GM23338 (cell line): ENCODE data around the gene BCKDK. TPM values are rescaled to one million over a fixed set of nuclear protein-coding genes. Genes with fewer than 3 reads are reported as not detected.
A peak's percentile ranks its signal among the peaks of the same experiment; 100 is the strongest.

ENCODE experiments used
- ATAC-seq: fragments of 200-7000 bp; cut with Tn5 transposase; 3 replicates; pipeline ENCODE4 v1.9.1; 2020
- DNase-seq: peaks from one replicate; pipeline ENCODE4 v3.0.0-alpha.2; 2015; ENCODE audit warnings: low spot score
- H2AFZ ChIP-seq: fragments of 200-600 bp; sonication (generic); 2 replicates; pipeline ENCODE4 v1.8.0; 2016; ENCODE audit warnings: antibody characterized with exemption, mild to moderate bottlenecking, moderate library complexity
- H3F3A ChIP-seq: fragments of 200-600 bp; sonication (generic); replicated peaks from 2 replicates; pipeline ENCODE4 v1.8.0; 2017; ENCODE audit warnings: antibody characterized with exemption, mixed run types, low read depth
- H3K27ac ChIP-seq: fragments of 200-600 bp; sonication (generic); 2 replicates; pipeline ENCODE4 v1.6.1; 2016; ENCODE audit warnings: low read depth
- H3K27me3 ChIP-seq: fragments of 200-600 bp; sonication (generic); 2 replicates; pipeline ENCODE4 v1.8.0; 2016; ENCODE audit warnings: mild to moderate bottlenecking, mixed run types, moderate library complexity; ENCODE audit not compliant: insufficient read depth
- H3K36me3 ChIP-seq: fragments of 200-600 bp; sonication (generic); 2 replicates; pipeline ENCODE4 v1.8.0; 2016; ENCODE audit warnings: mild to moderate bottlenecking; ENCODE audit not compliant: insufficient read depth
- H3K4me1 ChIP-seq: fragments of 200-600 bp; sonication (generic); 2 replicates; pipeline ENCODE4 v1.8.0; 2016; ENCODE audit warnings: mild to moderate bottlenecking, moderate library complexity; ENCODE audit not compliant: insufficient read depth
- H3K4me2 ChIP-seq: fragments of 200-600 bp; sonication (generic); 2 replicates; pipeline ENCODE4 v1.7.1; 2017; ENCODE audit warnings: mixed run types
- H3K4me3 ChIP-seq: fragments of 200-600 bp; sonication (generic); 2 replicates; pipeline ENCODE4 v1.6.1; 2016; ENCODE audit warnings: mixed run types
- H3K79me2 ChIP-seq: fragments of 200-600 bp; sonication (generic); replicated peaks from 2 replicates; pipeline ENCODE4 v1.8.0; 2017; ENCODE audit warnings: mild to moderate bottlenecking; ENCODE audit not compliant: insufficient read depth
- H3K9me2 ChIP-seq: fragments of 200-600 bp; sonication (generic); 2 replicates; pipeline ENCODE4 v1.8.0; 2017; ENCODE audit not compliant: insufficient read depth
- H4K20me1 ChIP-seq: fragments of 200-600 bp; sonication (generic); replicated peaks from 2 replicates; pipeline ENCODE4 v1.8.0; 2017; ENCODE audit warnings: mild to moderate bottlenecking; ENCODE audit not compliant: insufficient read depth
- H3K27ac Mint-ChIP-seq: 2 replicates; pipeline ENCODE4 v1.8.0; 2020; ENCODE audit warnings: inconsistent platforms, mild to moderate bottlenecking, moderate library complexity, mixed read lengths
- H3K27me3 Mint-ChIP-seq: 3 replicates; pipeline ENCODE4 v1.8.0; 2022; ENCODE audit warnings: low read depth, mild to moderate bottlenecking, moderate library complexity, mixed read lengths, inconsistent platforms; ENCODE audit not compliant: insufficient read depth, poor library complexity
- H3K36me3 Mint-ChIP-seq: 3 replicates; pipeline ENCODE4 v1.8.0; 2021; ENCODE audit warnings: low read depth, mild to moderate bottlenecking, inconsistent platforms, moderate library complexity, mixed read lengths
- H3K4me1 Mint-ChIP-seq: 3 replicates; pipeline ENCODE4 v1.8.0; 2020; ENCODE audit warnings: mild to moderate bottlenecking, inconsistent platforms, mixed read lengths
- H3K4me3 Mint-ChIP-seq: 3 replicates; pipeline ENCODE4 v1.8.0; 2021; ENCODE audit warnings: moderate library complexity, mild to moderate bottlenecking, inconsistent platforms, mixed read lengths
- H3K9me3 Mint-ChIP-seq: 3 replicates; pipeline ENCODE4 v1.8.0; 2020; ENCODE audit warnings: moderate library complexity, mild to moderate bottlenecking, inconsistent platforms, mixed read lengths
- CREB1 ChIP-seq: fragments of 250-450 bp; sonication (Bioruptor Pico); IDR thresholded peaks from 2 replicates; pipeline ENCODE4 v1.5.0; 2020; ENCODE audit warnings: low read depth, mild to moderate bottlenecking, moderate library complexity
- EZH2 ChIP-seq: fragments of 200-600 bp; sonication (generic); IDR thresholded peaks from one replicate; pipeline ENCODE4 v1.8.0; 2017; ENCODE audit warnings: antibody characterized with exemption, mild to moderate bottlenecking, low read depth; ENCODE audit not compliant: unreplicated experiment
- EZH2phosphoT487 ChIP-seq: fragments of 200-600 bp; sonication (generic); IDR thresholded peaks from one replicate; pipeline ENCODE4 v1.8.1; 2018; ENCODE audit warnings: antibody characterized with exemption; ENCODE audit not compliant: unreplicated experiment
- JUNB ChIP-seq: IDR thresholded peaks from one replicate; pipeline ENCODE4 v1.6.1; 2016; ENCODE audit warnings: antibody characterized with exemption; ENCODE audit not compliant: unreplicated experiment
- NANOG ChIP-seq: IDR thresholded peaks from 2 replicates; pipeline ENCODE4 v1.6.1; 2016; ENCODE audit warnings: antibody characterized with exemption, borderline replicate concordance
- POLR2AphosphoS5 ChIP-seq: IDR thresholded peaks from 2 replicates; pipeline ENCODE4 v1.6.1; 2016; ENCODE audit warnings: antibody characterized with exemption, low read depth
- REST ChIP-seq: IDR thresholded peaks from one replicate; pipeline ENCODE4 v1.6.1; 2018; ENCODE audit warnings: antibody characterized with exemption; ENCODE audit not compliant: unreplicated experiment
- STAT1 ChIP-seq: IDR thresholded peaks from one replicate; pipeline ENCODE4 v1.6.1; 2016; ENCODE audit warnings: antibody characterized with exemption; ENCODE audit not compliant: unreplicated experiment
- ZNF114 ChIP-seq: fragments of 250-450 bp; sonication (Bioruptor Pico); IDR thresholded peaks from 2 replicates; pipeline ENCODE4 v1.5.0; 2020; ENCODE audit warnings: mild to moderate bottlenecking, moderate library complexity
- ZNF331 ChIP-seq: fragments of 250-450 bp; sonication (Bioruptor Pico); IDR thresholded peaks from 2 replicates; pipeline ENCODE4 v1.5.0; 2020; ENCODE audit warnings: low read depth, mild to moderate bottlenecking, moderate library complexity
- ZNF462 ChIP-seq: fragments of 250-450 bp; sonication (Bioruptor Pico); IDR thresholded peaks from 2 replicates; pipeline ENCODE4 v1.5.0; 2020; ENCODE audit warnings: mild to moderate bottlenecking, moderate library complexity
- polyA plus RNA-seq: library from polyadenylated mRNA; unstranded; fragments of >200 nt; fragmentation: Nextera tagmentation; extraction: Ambion mirVana; gene quantifications from 2 replicates; pipeline ENCODE4 v1.2.1, GENCODE V29; 2016
- total RNA-seq: library from RNA; depleted of rRNA; stranded (reverse); fragments of >200 nt; shearing (Covaris generic); gene quantifications from 2 replicates; pipeline ENCODE4 v1.2.3, GENCODE V29; 2014
- TF ChIP-seq, protein P1 (sequence below): IDR thresholded peaks from 2 replicates; pipeline ENCODE4 v1.6.1; 2016; ENCODE audit warnings: antibody characterized with exemption
- TF ChIP-seq, protein P2 (sequence below), 2 experiments: fragments of 200-600 bp in 1 of 2; sonication (generic) in 1 of 2; conservative IDR thresholded peaks; 2 replicates each; pipeline versions ENCODE4 v1.5.1 to v1.6.1; 2016 to 2017; ENCODE audit warnings: antibody characterized with exemption in 2 of 2, low read depth in 2 of 2, mild to moderate bottlenecking in 2 of 2, moderate library complexity in 1 of 2

BCKDK gene
- total and polyA plus RNA-seq, 2 experiments from 2014 or later, result 36.1 to 58.9 TPM

- Histone ChIP-seq H3K79me2 (no peaks in the 10 kb centered on the region), H3K4me2 (no peak overlapping the region), H3K4me1 (no peaks in the 10 kb centered on the region), H3F3A (no peaks in the 10 kb centered on the region), H3K4me3 (no peak overlapping the region), H3K27ac (no peak overlapping the region), H3K27me3 (no peaks in the 10 kb centered on the region), H3K36me3 (no peaks in the 10 kb centered on the region), H3K9me2 (no peaks in the 10 kb centered on the region), H2AFZ (peak overlapping the region; percentile 43; the same call in 1 of the 2 replicates), H4K20me1 (no peaks in the 10 kb centered on the region)
- H3K27ac Mint-ChIP-seq, result no peak overlapping the region
- H3K27me3 Mint-ChIP-seq, result peaks cover 2% of the 10 kb centered on the region
- DNase-seq (no peak), ATAC-seq (no peak)
- no peaks in the 10 kb centered on the region for H3K4me1 Mint-ChIP-seq
- no peaks in the 10 kb centered on the region for H3K36me3 Mint-ChIP-seq
- H3K4me3 Mint-ChIP-seq, result no peak overlapping the region
- no peaks in the 10 kb centered on the region for H3K9me3 Mint-ChIP-seq
- no peak for TF ChIP-seq ZNF331
- no peak for TF ChIP-seq ZNF114 (CRISPR knock-in tag)
- no peak for TF ChIP-seq ZNF462
- no peak for TF ChIP-seq POLR2AphosphoS5
- no peak for TF ChIP-seq CREB1 (CRISPR knock-in tag)
- TF ChIP-seq, protein P1, sequence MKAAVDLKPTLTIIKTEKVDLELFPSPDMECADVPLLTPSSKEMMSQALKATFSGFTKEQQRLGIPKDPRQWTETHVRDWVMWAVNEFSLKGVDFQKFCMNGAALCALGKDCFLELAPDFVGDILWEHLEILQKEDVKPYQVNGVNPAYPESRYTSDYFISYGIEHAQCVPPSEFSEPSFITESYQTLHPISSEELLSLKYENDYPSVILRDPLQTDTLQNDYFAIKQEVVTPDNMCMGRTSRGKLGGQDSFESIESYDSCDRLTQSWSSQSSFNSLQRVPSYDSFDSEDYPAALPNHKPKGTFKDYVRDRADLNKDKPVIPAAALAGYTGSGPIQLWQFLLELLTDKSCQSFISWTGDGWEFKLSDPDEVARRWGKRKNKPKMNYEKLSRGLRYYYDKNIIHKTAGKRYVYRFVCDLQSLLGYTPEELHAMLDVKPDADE, result no peak
- TF ChIP-seq JUNB, result no peak
- TF ChIP-seq EZH2, result no peak
- no peak for TF ChIP-seq EZH2phosphoT487
- no peak for TF ChIP-seq STAT1
- TF ChIP-seq, protein P2, sequence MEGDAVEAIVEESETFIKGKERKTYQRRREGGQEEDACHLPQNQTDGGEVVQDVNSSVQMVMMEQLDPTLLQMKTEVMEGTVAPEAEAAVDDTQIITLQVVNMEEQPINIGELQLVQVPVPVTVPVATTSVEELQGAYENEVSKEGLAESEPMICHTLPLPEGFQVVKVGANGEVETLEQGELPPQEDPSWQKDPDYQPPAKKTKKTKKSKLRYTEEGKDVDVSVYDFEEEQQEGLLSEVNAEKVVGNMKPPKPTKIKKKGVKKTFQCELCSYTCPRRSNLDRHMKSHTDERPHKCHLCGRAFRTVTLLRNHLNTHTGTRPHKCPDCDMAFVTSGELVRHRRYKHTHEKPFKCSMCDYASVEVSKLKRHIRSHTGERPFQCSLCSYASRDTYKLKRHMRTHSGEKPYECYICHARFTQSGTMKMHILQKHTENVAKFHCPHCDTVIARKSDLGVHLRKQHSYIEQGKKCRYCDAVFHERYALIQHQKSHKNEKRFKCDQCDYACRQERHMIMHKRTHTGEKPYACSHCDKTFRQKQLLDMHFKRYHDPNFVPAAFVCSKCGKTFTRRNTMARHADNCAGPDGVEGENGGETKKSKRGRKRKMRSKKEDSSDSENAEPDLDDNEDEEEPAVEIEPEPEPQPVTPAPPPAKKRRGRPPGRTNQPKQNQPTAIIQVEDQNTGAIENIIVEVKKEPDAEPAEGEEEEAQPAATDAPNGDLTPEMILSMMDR (conservative IDR thresholded peaks at IDR 0.05; ENCODE audit: low read depth in 2 of 2), result no peak
- no peak for TF ChIP-seq REST
- no peak for TF ChIP-seq NANOG
Measured at GRCh38 chr16:31157136-31157535, 49.0 kb downstream of the BCKDK start.
